Stimulated activated CD8-positive, alpha-beta memory T cell treated with anti-CD3 and anti-CD28 coated beads, Interleukin-2, amount 100 ng/mL, for 48 hours (primary cell): Measurements from ENCODE around the gene TRIM62.

Experiments used
- DNase-seq, 2 donors: peaks; one replicate each; pipeline ENCODE4 v3.0.0-alpha.2; 2020; ENCODE audit warnings: low read depth in 2 of 2

The TRIM62 gene

GRCh38 chr1:33099290-33100118 is 82.3 kb downstream of the TRIM62 start:
- peak; percentile 50 to 57 for DNase-seq

DNA sequence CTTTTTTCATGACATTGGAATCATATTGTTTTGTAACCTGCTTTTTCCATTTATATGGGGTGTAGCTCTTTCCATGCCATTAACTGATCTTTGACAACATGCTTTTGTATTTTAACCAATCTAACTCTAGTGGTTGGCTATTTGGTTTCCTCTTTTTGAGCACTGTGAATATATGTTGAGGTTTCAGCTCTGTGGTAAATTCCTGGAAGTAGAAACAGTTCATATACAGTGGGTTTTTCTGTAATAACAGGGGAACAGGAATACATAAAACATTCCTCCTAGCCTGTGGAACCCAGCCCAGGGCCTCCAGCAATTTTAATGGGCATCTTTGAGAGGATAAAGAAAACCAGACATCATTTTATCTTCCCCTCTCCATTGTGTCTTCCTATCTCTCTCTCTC is 83.5 kb downstream of the TRIM62 start:
- no peak for DNase-seq

DNA sequence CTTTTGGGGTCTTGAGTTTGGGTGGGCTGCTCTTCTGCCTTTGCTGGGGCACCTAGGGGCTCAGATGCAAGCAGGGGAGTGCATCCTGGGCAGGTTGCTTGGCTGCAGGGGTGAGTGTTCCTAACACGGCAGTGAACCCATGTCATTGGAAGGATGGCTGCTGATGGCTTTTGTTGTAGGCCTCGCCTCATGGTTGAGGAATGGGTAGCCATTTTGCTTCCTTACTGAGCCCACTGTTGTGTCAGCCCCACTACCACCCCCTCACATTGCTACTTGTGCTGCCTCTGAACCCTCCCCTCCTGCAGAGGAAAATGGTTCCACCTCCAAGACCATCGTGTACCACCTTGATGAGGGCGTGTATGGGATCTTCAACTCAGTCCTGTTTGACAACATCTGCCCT is 84.1 kb downstream of the TRIM62 start:
- no peak for DNase-seq

DNA sequence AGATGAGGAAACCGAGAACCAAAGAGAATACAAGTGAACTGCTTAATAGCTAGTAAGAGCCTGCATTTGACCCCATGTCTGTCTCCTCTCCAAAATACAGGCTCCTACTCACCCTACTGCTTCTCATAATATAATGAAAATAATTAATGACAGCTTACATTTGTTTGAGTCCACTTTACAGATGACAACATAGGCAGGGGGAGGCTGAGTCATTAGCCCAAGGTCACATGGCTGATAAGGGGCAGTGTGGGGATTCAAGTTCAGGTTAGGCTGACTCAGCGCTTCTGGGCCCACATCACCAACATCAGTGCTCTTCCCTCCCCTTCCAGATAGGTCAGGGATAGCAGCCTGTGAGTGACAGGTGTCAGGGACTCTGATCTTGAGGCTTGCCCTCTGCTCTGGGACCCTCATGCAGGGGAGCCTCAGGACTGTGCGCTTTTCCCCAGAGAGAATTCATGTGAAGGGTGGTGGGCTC is 84.7 kb downstream of the TRIM62 start:
- no peak for DNase-seq

DNA sequence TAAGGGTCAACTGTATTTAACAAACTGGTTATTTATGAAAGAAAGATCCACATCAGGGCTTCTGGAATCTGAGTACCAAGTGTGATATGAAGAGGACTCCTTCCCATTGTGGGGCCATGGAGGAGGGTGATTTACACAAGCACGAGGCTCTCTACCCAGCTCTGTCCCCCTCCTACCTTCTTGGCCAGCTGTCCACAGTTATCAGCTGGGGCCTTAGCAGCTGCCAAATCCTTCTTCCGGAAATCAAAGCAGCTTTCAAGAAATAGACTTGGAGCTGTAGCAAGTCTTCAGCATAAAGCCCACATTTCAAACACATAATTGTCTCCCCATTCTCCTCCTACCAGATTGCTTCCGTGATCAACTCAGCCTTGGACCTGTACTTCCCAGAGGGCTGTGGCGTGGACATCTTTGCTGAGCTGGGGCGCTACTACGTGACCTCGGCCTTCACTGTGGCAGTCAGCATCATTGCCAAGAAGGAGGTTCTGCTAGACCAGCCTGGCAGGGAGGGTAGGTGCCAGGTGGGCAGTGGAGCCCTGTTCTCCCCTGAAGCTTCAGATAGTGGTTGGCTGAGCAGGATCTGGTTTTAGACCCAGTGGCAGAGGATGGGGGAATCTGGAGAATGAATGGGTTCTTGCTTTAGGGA is 85.4 kb downstream of the TRIM62 start:
- DNase-seq: no peak
